DOHH2 (cell line): ENCODE measurements around the gene RAB23.

Experiments
- H3F3A ChIP-seq: fragments of 200-600 bp; sonication (generic), shearing (Covaris generic); 2 replicates; pipeline ENCODE4 v1.6.0; 2016; ENCODE audit warnings: antibody characterized with exemption, mild to moderate bottlenecking; ENCODE audit not compliant: control insufficient read depth, insufficient read depth
- H3K27ac ChIP-seq: fragments of 200-600 bp; sonication (generic); 2 replicates; pipeline ENCODE4 v1.5.1; 2014; ENCODE audit warnings: low read depth, mild to moderate bottlenecking, low read length, moderate library complexity
- H3K27me3 ChIP-seq: fragments of 200-600 bp; sonication (generic); 2 replicates; pipeline ENCODE4 v1.6.1; 2014; ENCODE audit warnings: mild to moderate bottlenecking, low read length, mixed read lengths; ENCODE audit not compliant: control insufficient read depth
- H3K36me3 ChIP-seq: fragments of 200-600 bp; sonication (generic); 2 replicates; pipeline ENCODE4 v1.6.1; 2014; ENCODE audit warnings: mild to moderate bottlenecking, low read length, moderate library complexity, mixed read lengths; ENCODE audit not compliant: control insufficient read depth
- H3K4me1 ChIP-seq: fragments of 200-600 bp; sonication (generic); 2 replicates; pipeline ENCODE4 v1.6.1; 2014; ENCODE audit warnings: mild to moderate bottlenecking, low read length, mixed read lengths; ENCODE audit not compliant: control insufficient read depth
- H3K4me2 ChIP-seq: fragments of 200-600 bp; sonication (generic); 2 replicates; pipeline ENCODE4 v1.6.0; 2014; ENCODE audit warnings: mild to moderate bottlenecking, low read length, moderate library complexity
- H3K4me3 ChIP-seq: fragments of 200-600 bp; sonication (generic); 2 replicates; pipeline ENCODE4 v1.5.1; 2014; ENCODE audit warnings: mild to moderate bottlenecking, low read length, mixed read lengths
- H3K79me2 ChIP-seq: fragments of 200-600 bp; sonication (generic); 2 replicates; pipeline ENCODE4 v1.6.1; 2014; ENCODE audit warnings: mild to moderate bottlenecking, low read length, mixed read lengths; ENCODE audit not compliant: control insufficient read depth
- H3K9me2 ChIP-seq: fragments of 200-600 bp; sonication (generic); replicated peaks from 2 replicates; pipeline ENCODE4 v1.6.1; 2014; ENCODE audit warnings: mild to moderate bottlenecking, low read length, mixed read lengths; ENCODE audit not compliant: control insufficient read depth
- H3K9me3 ChIP-seq: fragments of 200-600 bp; sonication (generic); 2 replicates; pipeline ENCODE4 v1.6.1; 2014; ENCODE audit warnings: antibody characterized with exemption, low read length, mixed read lengths; ENCODE audit not compliant: control insufficient read depth, insufficient read depth
- H4K20me1 ChIP-seq: fragments of 200-600 bp; sonication (generic); 2 replicates; pipeline ENCODE4 v1.6.0; 2014; ENCODE audit warnings: low read depth, mild to moderate bottlenecking, antibody characterized with exemption, low read length, moderate library complexity; ENCODE audit not compliant: control insufficient read depth, insufficient read depth
- CTCF ChIP-seq: fragments of 200-600 bp; sonication (generic); IDR thresholded peaks from one replicate; pipeline ENCODE4 v1.5.1; 2014; ENCODE audit warnings: antibody characterized with exemption, mild to moderate bottlenecking, low read depth, low read length; ENCODE audit not compliant: poor library complexity, severe bottlenecking
- EZH2phosphoT487 ChIP-seq: fragments of 200-600 bp; sonication (generic); IDR thresholded peaks from 2 replicates; pipeline ENCODE4 v1.6.1; 2017; ENCODE audit warnings: borderline replicate concordance, mild to moderate bottlenecking, antibody characterized with exemption, low read length, moderate library complexity, mixed read lengths

Gene RAB23

GRCh38 chr6:57252975-57253374, 30.9 kb upstream of the RAB23 start:
- Histone ChIP-seq H3K4me1 (no peaks in the 10 kb centered on the region), H4K20me1 (no peaks in the 10 kb centered on the region), H3K79me2 (no peaks in the 10 kb centered on the region), H3K9me2 (no peaks in the 10 kb centered on the region), H3K27ac (no peak overlapping the region), H3K4me2 (no peak overlapping the region), H3K36me3 (no peaks in the 10 kb centered on the region), H3K9me3 (no peaks in the 10 kb centered on the region), H3K4me3 (no peak overlapping the region), H3K27me3 (no peaks in the 10 kb centered on the region), H3F3A (no peaks in the 10 kb centered on the region)
- TF ChIP-seq EZH2phosphoT487 = no peak
- no peak for TF ChIP-seq CTCF

GRCh38 chr6:57252137-57252536, 30.0 kb upstream of the RAB23 start:
- Histone ChIP-seq H3F3A (no peaks in the 10 kb centered on the region), H3K4me3 (no peak overlapping the region), H4K20me1 (no peaks in the 10 kb centered on the region), H3K9me3 (no peaks in the 10 kb centered on the region), H3K4me2 (no peak overlapping the region), H3K27ac (no peak overlapping the region), H3K36me3 (no peaks in the 10 kb centered on the region), H3K4me1 (no peaks in the 10 kb centered on the region), H3K27me3 (no peaks in the 10 kb centered on the region), H3K79me2 (no peaks in the 10 kb centered on the region), H3K9me2 (no peaks in the 10 kb centered on the region)
- no peak for TF ChIP-seq CTCF
- TF ChIP-seq EZH2phosphoT487 = no peak

GRCh38 chr6:57250348-57250747, 28.2 kb upstream of the RAB23 start:
- H3K79me2 ChIP-seq = no peaks in the 10 kb centered on the region
- H3K27ac ChIP-seq = no peak overlapping the region
- H3K4me3 ChIP-seq = no peak overlapping the region
- H3K27me3 ChIP-seq = no peaks in the 10 kb centered on the region
- H3F3A ChIP-seq = no peaks in the 10 kb centered on the region
- no peak overlapping the region for H3K4me2 ChIP-seq
- no peaks in the 10 kb centered on the region for H3K9me3 ChIP-seq
- no peaks in the 10 kb centered on the region for H4K20me1 ChIP-seq
- TF ChIP-seq CTCF (no peak), EZH2phosphoT487 (no peak)
- no peaks in the 10 kb centered on the region for H3K9me2 ChIP-seq
- H3K36me3 ChIP-seq = no peaks in the 10 kb centered on the region
- no peaks in the 10 kb centered on the region for H3K4me1 ChIP-seq
